H1 (cell line): Measurements from ENCODE around the gene RNF8. TPM values are rescaled to one million over a fixed set of nuclear protein-coding genes. Genes with fewer than 3 reads are reported as not detected.

ENCODE experiments used
- CTCF ChIA-PET: fragments of 300-600 bp; sonication (Branson Sonifier 250); formaldehyde crosslinking; loops from one replicate; lab custom pipeline; 2021; ENCODE audit not compliant: partially characterized antibody; lab: Charles Lee
- POLR2A ChIA-PET: fragments of 300-600 bp; sonication (Branson Sonifier 250); formaldehyde crosslinking; loops from one replicate; lab custom pipeline; 2021; ENCODE audit warnings: inconsistent platforms; ENCODE audit not compliant: partially characterized antibody; lab: Charles Lee
- DNase-seq, 2 experiments: peaks; one replicate each; pipeline versions ENCODE4 v3.0.0 to v3.0.0-alpha.2; 2010 to 2022; ENCODE audit warnings: low spot score in 2 of 2, low read depth in 1 of 2, mixed read lengths in 1 of 2
- FAIRE-seq: peaks from 2 replicates; lab custom pipeline; 2011; peaks lifted over from hg19 to GRCh38; lab: Jason Lieb, UNC
- H2AFZ ChIP-seq: 2 replicates; pipeline ENCODE4 v1.8.1; 2012; ENCODE audit warnings: low read length, inconsistent platforms
- H2AK5ac ChIP-seq: 2 replicates; pipeline ENCODE4 v1.6.1; 2013; ENCODE audit warnings: low read depth, low read length
- H2BK120ac ChIP-seq: replicated peaks from 2 replicates; pipeline ENCODE3; 2013; ENCODE audit warnings: low read depth, low read length, inconsistent platforms
- H2BK12ac ChIP-seq: 2 replicates; pipeline ENCODE4 v1.6.1; 2013; ENCODE audit warnings: low read depth, low read length
- H2BK15ac ChIP-seq: 2 replicates; pipeline ENCODE4 v1.6.1; 2013; ENCODE audit warnings: low read length
- H2BK20ac ChIP-seq: 2 replicates; pipeline ENCODE4 v1.6.1; 2013; ENCODE audit warnings: low read length
- H2BK5ac ChIP-seq: 2 replicates; pipeline ENCODE4 v1.6.1; 2013; ENCODE audit warnings: low read depth, low read length
- H3K14ac ChIP-seq: 2 replicates; pipeline ENCODE4 v1.6.1; 2013; ENCODE audit warnings: inconsistent platforms; ENCODE audit not compliant: insufficient read length
- H3K18ac ChIP-seq: 2 replicates; pipeline ENCODE4 v1.6.1; 2013; ENCODE audit warnings: low read length; ENCODE audit errors: extremely low read depth
- H3K23ac ChIP-seq: 2 replicates; pipeline ENCODE4 v1.6.1; 2013; ENCODE audit warnings: inconsistent platforms; ENCODE audit not compliant: insufficient read length
- H3K23me2 ChIP-seq: 2 replicates; pipeline ENCODE4 v1.6.1; 2013; ENCODE audit warnings: low read depth, low read length
- H3K27ac ChIP-seq: 2 replicates; pipeline ENCODE4 v1.6.1; 2011; ENCODE audit warnings: low read depth, low read length, inconsistent platforms
- H3K27me3 ChIP-seq, 4 experiments: replicated peaks in 1 of 4; 1 replicate in 1 of 4; 2 replicates in 3 of 4; pipeline versions ENCODE4 v1.6.1 to v1.8.1; 2011 to 2013; ENCODE audit warnings: low read length in 3 of 4, mild to moderate bottlenecking in 3 of 4, inconsistent platforms in 2 of 4, mixed read lengths in 2 of 4, moderate library complexity in 1 of 4; ENCODE audit not compliant: control insufficient read depth in 3 of 4, insufficient read depth in 3 of 4; ENCODE audit errors: extremely low read depth in 1 of 4
- H3K36me3 ChIP-seq, 4 experiments: 2 replicates each; pipeline versions ENCODE4 v1.6.1 to v1.8.1; 2011 to 2013; ENCODE audit warnings: mild to moderate bottlenecking in 4 of 4, low read length in 3 of 4, moderate library complexity in 2 of 4, control low read depth in 1 of 4, inconsistent platforms in 1 of 4; ENCODE audit not compliant: insufficient read depth in 4 of 4, control insufficient read depth in 2 of 4
- H3K4ac ChIP-seq: replicated peaks from 2 replicates; pipeline ENCODE3; 2013; ENCODE audit warnings: low read length, low read depth, mixed read lengths, inconsistent platforms; ENCODE audit not compliant: insufficient read length
- H3K4me1 ChIP-seq, 4 experiments: replicated peaks in 1 of 4; 1 replicate in 1 of 4; 2 replicates in 3 of 4; pipeline versions ENCODE4 v1.6.1 to v1.8.1; 2011 to 2013; ENCODE audit warnings: low read length in 3 of 4, inconsistent platforms in 2 of 4, mixed read lengths in 1 of 4; ENCODE audit not compliant: insufficient read depth in 4 of 4, control insufficient read depth in 3 of 4
- H3K4me2 ChIP-seq, 2 experiments: 2 replicates each; pipeline versions ENCODE4 v1.6.1 to v1.8.1; 2011 to 2013; ENCODE audit warnings: low read depth in 2 of 2, low read length in 2 of 2, control low read depth in 1 of 2, inconsistent platforms in 1 of 2, mild to moderate bottlenecking in 1 of 2; ENCODE audit not compliant: insufficient read depth in 1 of 2
- H3K4me3 ChIP-seq, 4 experiments: fragments of 200-600, 300-600 bp in 1 of 4; sonication (generic), shearing (Covaris generic), sonication (Bioruptor Twin) in 1 of 4; 2 replicates each; pipeline versions ENCODE4 v1.5.1 to v1.8.1; 2011 to 2016; ENCODE audit warnings: low read length in 4 of 4, low read depth in 3 of 4, control low read depth in 2 of 4, inconsistent platforms in 2 of 4, mild to moderate bottlenecking in 2 of 4, mixed read lengths in 1 of 4, moderate library complexity in 1 of 4; ENCODE audit not compliant: insufficient read depth in 2 of 4; ENCODE audit errors: extremely low read depth in 1 of 4
- H3K56ac ChIP-seq: replicated peaks from 2 replicates; pipeline ENCODE3; 2013; ENCODE audit warnings: low read depth, mild to moderate bottlenecking, mixed read lengths, low read length, inconsistent platforms; ENCODE audit not compliant: insufficient read length
- H3K79me1 ChIP-seq: 2 replicates; pipeline ENCODE4 v1.6.1; 2013; ENCODE audit warnings: low read depth, low read length, control low read depth
- H3K79me2 ChIP-seq, 2 experiments: 2 replicates each; pipeline versions ENCODE4 v1.6.1 to v1.8.1; 2012 to 2013; ENCODE audit warnings: low read length in 2 of 2, mild to moderate bottlenecking in 2 of 2, inconsistent platforms in 1 of 2; ENCODE audit not compliant: insufficient read depth in 2 of 2, control insufficient read depth in 1 of 2
- H3K9ac ChIP-seq, 4 experiments: replicated peaks in 1 of 4; 1 replicate in 1 of 4; 2 replicates in 3 of 4; pipeline versions ENCODE4 v1.6.1 to v1.8.1; 2011 to 2013; ENCODE audit warnings: low read depth in 3 of 4, low read length in 3 of 4, control low read depth in 2 of 4, mild to moderate bottlenecking in 2 of 4, moderate library complexity in 2 of 4, inconsistent platforms in 1 of 4; ENCODE audit errors: extremely low read depth in 1 of 4
- H3K9me3 ChIP-seq, 2 experiments: 2 replicates each; pipeline versions ENCODE4 v1.6.1 to v1.8.1; 2012 to 2013; ENCODE audit warnings: mild to moderate bottlenecking in 2 of 2, moderate library complexity in 2 of 2, control low read depth in 1 of 2, inconsistent platforms in 1 of 2, low read depth in 1 of 2, low read length in 1 of 2, mixed read lengths in 1 of 2; ENCODE audit not compliant: insufficient read depth in 2 of 2
- H4K20me1 ChIP-seq, 2 experiments: replicated peaks in 1 of 2; 2 replicates each; pipeline versions ENCODE3 to v1.8.1; 2011 to 2013; ENCODE audit warnings: inconsistent platforms in 2 of 2, low read length in 2 of 2, mild to moderate bottlenecking in 1 of 2; ENCODE audit not compliant: insufficient read depth in 2 of 2, control insufficient read depth in 1 of 2
- H4K5ac ChIP-seq: 2 replicates; pipeline ENCODE4 v1.6.1; 2013; ENCODE audit warnings: low read length, low read depth, mixed read lengths, inconsistent platforms; ENCODE audit not compliant: insufficient read length
- H4K8ac ChIP-seq: 2 replicates; pipeline ENCODE4 v1.8.0; 2013; ENCODE audit warnings: mild to moderate bottlenecking, moderate library complexity, low read length, inconsistent platforms; ENCODE audit not compliant: insufficient read depth; ENCODE audit errors: extremely low read depth
- H4K91ac ChIP-seq: replicated peaks from 2 replicates; pipeline ENCODE3; 2013; ENCODE audit warnings: low read length, mixed read lengths, inconsistent platforms; ENCODE audit not compliant: insufficient read length
- BRCA1 ChIP-seq: IDR thresholded peaks from 2 replicates; pipeline ENCODE4 v1.6.1; 2012; ENCODE audit warnings: low read depth, low read length, improper control_type of control experiment
- CBX8 ChIP-seq: fragments of 300-800, 300-1000 bp; sonication (generic); IDR thresholded peaks from 2 replicates; pipeline ENCODE4 v1.7.1; 2016; ENCODE audit warnings: low read depth, low read length, borderline replicate concordance
- EGR1 ChIP-seq: IDR thresholded peaks from 2 replicates; pipeline ENCODE4 v1.6.1; 2011; ENCODE audit warnings: low read depth, low read length, borderline replicate concordance
- NRF1 ChIP-seq: IDR thresholded peaks from 2 replicates; pipeline ENCODE4 v1.6.1; 2011; ENCODE audit warnings: mild to moderate bottlenecking, low read depth, low read length, improper control_type of control experiment
- POLR2A ChIP-seq, 2 experiments: IDR thresholded peaks; 1 replicate in 1 of 2; 2 replicates in 1 of 2; pipeline ENCODE4 v1.6.1; 2011; ENCODE audit warnings: low read depth in 2 of 2, low read length in 2 of 2, mild to moderate bottlenecking in 2 of 2; ENCODE audit errors: control extremely low read depth in 1 of 2
- RNF2 ChIP-seq: fragments of 200-900, 300-1000 bp; sonication (generic); IDR thresholded peaks from 2 replicates; pipeline ENCODE4 v1.7.1; 2016; ENCODE audit warnings: borderline replicate concordance, low read depth, mild to moderate bottlenecking, antibody characterized with exemption, low read length; ENCODE audit not compliant: poor library complexity, severe bottlenecking; ENCODE audit errors: missing control alignments
- SIRT6 ChIP-seq: IDR thresholded peaks from one replicate; pipeline ENCODE4 v1.7.1; 2012; ENCODE audit warnings: low read length, inconsistent platforms
- SP2 ChIP-seq: IDR thresholded peaks from 2 replicates; pipeline ENCODE4 v1.6.1; 2012; ENCODE audit warnings: mild to moderate bottlenecking, low read length, inconsistent platforms
- TAF1 ChIP-seq: IDR thresholded peaks from 2 replicates; pipeline ENCODE4 v1.6.1; 2011; ENCODE audit warnings: mild to moderate bottlenecking, low read depth, low read length
- TBP ChIP-seq: IDR thresholded peaks from 2 replicates; pipeline ENCODE4 v1.6.1; 2011; ENCODE audit warnings: low read depth, low read length, improper control_type of control experiment
- ZNF274 ChIP-seq: IDR thresholded peaks from 2 replicates; pipeline ENCODE4 v1.7.0; 2012; ENCODE audit warnings: low read length, borderline replicate concordance; ENCODE audit errors: extremely low read depth
- WGBS, 2 experiments: shearing (Covaris generic) in 1 of 2; methylation state at CpG; one replicate each; pipeline versions ENCODE4 v1.1.6 to v1.1.7; 2013 to 2015; ENCODE audit warnings: low lambda C conversion rate in 2 of 2, mixed read lengths in 2 of 2, inconsistent platforms in 1 of 2, low coverage in 1 of 2, missing lambda C conversion rate in 1 of 2; ENCODE audit not compliant: insufficient replicate concordance in 2 of 2, insufficient coverage in 1 of 2, insufficient read length in 1 of 2; ENCODE audit errors: extremely low coverage in 1 of 2, missing lambda C conversion rate in 1 of 2; 5-methylcytosine and 5-hydroxymethylcytosine counted together
- polyA plus RNA-seq, 7 experiments: library from polyadenylated mRNA; depleted of rRNA in 3 of 7; stranded (reverse) in 5 of 7; unstranded in 2 of 7; fragments of >200 nt in 5 of 7; fragments of 200-250 nt in 2 of 7; gene quantifications; 1 replicate in 5 of 7; 2 replicates in 1 of 7; 4 replicates in 1 of 7; pipeline versions ENCODE4 v1.2.1 to v1.2.3, GENCODE V29; 2011 to 2013; ENCODE audit warnings: missing spikeins in 2 of 7, mixed read lengths in 2 of 7
- total RNA-seq: library from RNA; stranded (reverse); fragmentation: NEBNext Ultra II Directional; extraction: Animal tissue kit (Norgen Biotek cat#: 25700); gene quantifications from 2 replicates; pipeline ENCODE4 v1.2.1, GENCODE V29; 2021

Gene RNF8
- total and polyA plus RNA-seq, 2 of the 8 experiments (the other 6 are each of a cell fraction or from before 2014, with no cell fraction given) = 20.3 to 44.7 TPM

GRCh38 chr6:37417393-37417792, 63.6 kb downstream of the RNF8 start:
- Histone ChIP-seq H3K79me2 (no peaks in the 10 kb centered on the region), H3K79me1 (no peaks in the 10 kb centered on the region), H3K4ac (no peak overlapping the region), H4K8ac (no peak overlapping the region), H3K23ac (no peak overlapping the region), H2BK15ac (no peak overlapping the region), H2BK20ac (no peak overlapping the region), H3K18ac (no peak overlapping the region), H3K4me3 (no peak overlapping the region), H3K27me3 (no peaks in the 10 kb centered on the region), H3K4me1 (no peaks in the 10 kb centered on the region), H4K20me1 (no peaks in the 10 kb centered on the region), H4K5ac (no peak overlapping the region), H3K14ac (no peak overlapping the region), H3K36me3 (no peaks in the 10 kb centered on the region), H2BK12ac (no peak overlapping the region), H3K23me2 (no peaks in the 10 kb centered on the region), H4K91ac (no peak overlapping the region), H3K56ac (no peak overlapping the region), H2AK5ac (no peak overlapping the region), H3K9ac (no peak overlapping the region), H2AFZ (no peak overlapping the region), H3K27ac (no peak overlapping the region), H3K4me2 (no peak overlapping the region), H2BK5ac (no peak overlapping the region), H3K9me3 (no peaks in the 10 kb centered on the region), H2BK120ac (no peak overlapping the region)
- no peak for DNase-seq
- TF ChIP-seq EGR1 (no peak), ZNF274 (no peak), TBP (no peak), NRF1 (no peak), TAF1 (no peak), CBX8 (no peak), SP2 (no peak), BRCA1 (no peak), SIRT6 (no peak), RNF2 (no peak), POLR2A (IDR thresholded peaks at IDR 0.05; ENCODE audit: control extremely low read depth in 1 of 2, low read depth in 2 of 2, low read length in 2 of 2) (no peak)
- ChIA-PET POLR2A (interaction anchor here (0.7 kb wide), 1 partner anchor 28 kb away, joined by 3 read pairs; no protein-coding TSS in a partner anchor), CTCF (interaction anchor here (0.5 to 0.7 kb wide), 2 partner anchors 19 to 833 kb away, joined by 4 to 5 read pairs; no protein-coding TSS in a partner anchor)
- 43% methylated on average over 2 of the region's 2 CpGs; no CpG with 5 or more reads in 1 of the 2 experiments for WGBS, 2 experiments
- no peak for FAIRE-seq
